Activated CD4-positive, CD25-positive, alpha-beta regulatory T cell treated with anti-CD3 and anti-CD28 coated beads, Interleukin-2, amount 50 U/mL, for 16 hours (primary cell): ENCODE data around the gene TMEM26.

Experiments used
- DNase-seq: peaks from one replicate; pipeline ENCODE4 v3.0.0-alpha.2; 2020; ENCODE audit warnings: low read depth, low spot score

TMEM26 gene

GRCh38 chr10:61452655-61453641 lies at the start of gene TMEM26:
TMEM26 (minus strand) TSS chr10:61453381; CDS start chr10:61453081, 300 bp downstream.
- no peak for DNase-seq

- DNase-seq, result no peak
Measured at GRCh38 chr10:61500460-61500859, 47.3 kb upstream of the TMEM26 start.

GRCh38 chr10:61492364-61492995 lies 39.3 kb upstream of the TMEM26 start:
- DNase-seq, result no peak

GRCh38 chr10:61487506-61487905 lies 34.3 kb upstream of the TMEM26 start:
- DNase-seq, result no peak

GRCh38 chr10:61486738-61487396 lies 33.7 kb upstream of the TMEM26 start:
- DNase-seq, result no peak

- no peak for DNase-seq
Measured at GRCh38 chr10:61486251-61486650, 33.1 kb upstream of the TMEM26 start.

GRCh38 chr10:61481597-61481996 lies 28.4 kb upstream of the TMEM26 start:
- DNase-seq, result no peak

- DNase-seq, result no peak
Measured at GRCh38 chr10:61480208-61480607, 27.0 kb upstream of the TMEM26 start.

GRCh38 chr10:61478621-61479312 lies 25.6 kb upstream of the TMEM26 start:
- DNase-seq, result no peak

GRCh38 chr10:61477451-61477850 lies 24.3 kb upstream of the TMEM26 start:
- no peak for DNase-seq

- no peak for DNase-seq
Measured at GRCh38 chr10:61476529-61476928, 23.3 kb upstream of the TMEM26 start.

GRCh38 chr10:61475449-61475873 lies 22.3 kb upstream of the TMEM26 start:
- DNase-seq, result no peak

GRCh38 chr10:61472090-61472674 lies 19.0 kb upstream of the TMEM26 start:
- DNase-seq, result no peak

- DNase-seq, result no peak
Measured at GRCh38 chr10:61471491-61471890, 18.3 kb upstream of the TMEM26 start.

- no peak for DNase-seq
Measured at GRCh38 chr10:61470740-61471139, 17.6 kb upstream of the TMEM26 start.

GRCh38 chr10:61465901-61466632 lies 12.9 kb upstream of the TMEM26 start:
- no peak for DNase-seq

- DNase-seq, result no peak
Measured at GRCh38 chr10:61465171-61465496, 12.0 kb upstream of the TMEM26 start.

GRCh38 chr10:61464461-61465170 lies 11.4 kb upstream of the TMEM26 start:
- no peak for DNase-seq

- no peak for DNase-seq
Measured at GRCh38 chr10:61463035-61463909, 10.1 kb upstream of the TMEM26 start.
